Activated CD4-positive, alpha-beta memory T cell treated with anti-CD3 and anti-CD28 coated beads for 36 hours (primary cell): ENCODE measurements around the gene TSPAN33. TPM values are rescaled to one million over a fixed set of nuclear protein-coding genes. Genes with fewer than 3 reads are reported as not detected.
"Not testable (repeated sequence)": the region's sequence is repeated elsewhere in the genome, so short reads cannot be mapped to it uniquely, and the experiment has no call there.

ENCODE experiments used
- CTCF ChIA-PET: fragments of 350-600 bp; sonication (Branson Sonifier 250); formaldehyde crosslinking; loops from one replicate; lab custom pipeline; 2021; ENCODE audit warnings: antibody characterized with exemption, inconsistent platforms; lab: Charles Lee
- POLR2A ChIA-PET: fragments of 350-600 bp; sonication (Branson Sonifier 250); formaldehyde crosslinking; loops from one replicate; lab custom pipeline; 2021; ENCODE audit warnings: antibody characterized with exemption; lab: Charles Lee
- DNase-seq: peaks from one replicate; pipeline ENCODE4 v3.0.0-alpha.2; 2020
- H3K27ac Mint-ChIP-seq: one replicate; pipeline ENCODE4 v1.8.0; 2021; ENCODE audit warnings: mixed read lengths
- H3K27me3 Mint-ChIP-seq: one replicate; pipeline ENCODE4 v1.8.0; 2021; ENCODE audit warnings: mixed read lengths
- H3K36me3 Mint-ChIP-seq: one replicate; pipeline ENCODE4 v1.8.0; 2021; ENCODE audit warnings: mixed read lengths
- H3K4me1 Mint-ChIP-seq: one replicate; pipeline ENCODE4 v1.8.0; 2021; ENCODE audit warnings: low read depth, mixed read lengths
- H3K4me3 Mint-ChIP-seq: one replicate; pipeline ENCODE4 v1.8.0; 2021; ENCODE audit warnings: mild to moderate bottlenecking, mixed read lengths
- H3K9me3 Mint-ChIP-seq: one replicate; pipeline ENCODE4 v1.8.0; 2021; ENCODE audit warnings: mixed read lengths
- intact Hi-C: fragments of 100-400 bp; cut with micrococcal nuclease; formaldehyde crosslinking; loops from one replicate; pipeline ENCODE4 v1.15.1; 2023
- total RNA-seq, 2 experiments: library from RNA; stranded (reverse); gene quantifications; one replicate each; pipeline ENCODE4 v1.2.3, GENCODE V29; 2021

The TSPAN33 gene
- total RNA-seq, 2 experiments from 2014 or later = 3.3 to 4.1 TPM

DNA sequence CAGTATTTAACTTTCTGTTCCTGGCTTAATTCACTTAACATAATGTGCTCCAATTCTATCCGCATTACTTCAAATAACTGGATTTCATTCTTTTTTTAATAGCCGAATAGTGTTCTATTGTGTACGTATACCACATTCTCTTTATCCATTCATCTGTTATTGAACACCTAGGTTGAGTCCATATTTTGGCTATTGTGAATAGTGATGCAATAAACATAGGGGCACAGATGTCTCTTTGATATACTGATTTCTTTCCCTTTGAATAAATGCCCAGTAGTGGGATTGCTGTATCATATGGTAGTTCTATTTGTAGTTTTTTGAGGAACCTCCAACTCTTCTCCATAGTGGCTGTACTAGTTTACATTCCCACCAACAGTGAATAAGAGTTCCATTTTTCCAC, 25.5 kb upstream of the TSPAN33 start:
- no peak overlapping the region for H3K4me3 Mint-ChIP-seq
- H3K27me3 Mint-ChIP-seq = peaks cover 21% of the 10 kb centered on the region
- H3K27ac Mint-ChIP-seq = no peak overlapping the region
- peaks cover 22% of the 10 kb centered on the region for H3K9me3 Mint-ChIP-seq
- H3K36me3 Mint-ChIP-seq = peaks cover 10% of the 10 kb centered on the region
- POLR2A ChIA-PET = no interaction called here
- CTCF ChIA-PET = no interaction called here
- peaks cover 28% of the 10 kb centered on the region for H3K4me1 Mint-ChIP-seq
- DNase-seq = no peak
- intact Hi-C loops = no loop called here

DNA sequence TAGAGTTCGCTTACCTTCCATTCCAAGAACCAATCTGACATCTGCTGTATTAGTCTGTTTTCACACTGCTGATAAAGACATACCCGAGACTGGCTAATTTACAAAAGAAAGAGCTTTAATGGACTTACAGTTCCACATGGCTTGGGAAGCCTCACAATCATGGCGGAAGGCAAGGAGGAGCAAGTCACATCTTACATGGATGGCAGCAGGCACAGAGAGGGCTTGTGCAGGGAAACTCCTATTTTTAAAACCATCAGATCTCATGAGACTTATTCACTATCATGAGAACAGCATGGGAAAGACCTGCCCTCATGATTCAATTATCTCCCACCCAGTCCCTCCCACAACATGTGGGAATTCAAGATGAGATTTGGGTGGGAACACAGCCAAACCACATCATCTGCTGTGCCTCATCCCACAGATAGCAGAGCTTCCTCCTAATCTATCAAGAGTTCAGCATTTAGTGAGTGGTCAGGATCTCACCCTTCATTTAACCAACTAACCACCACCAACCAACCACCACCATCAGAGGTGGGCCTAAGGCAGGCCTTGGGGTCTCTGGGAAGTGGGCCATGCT, 22.9 kb upstream of the TSPAN33 start:
- peaks cover 22% of the 10 kb centered on the region for H3K9me3 Mint-ChIP-seq
- CTCF ChIA-PET = interaction anchor here (0.7 to 1.0 kb wide), 2 partner anchors 24 to 30 kb away, joined by 3 read pairs; no protein-coding TSS in a partner anchor
- peaks cover 28% of the 10 kb centered on the region for H3K4me1 Mint-ChIP-seq
- intact Hi-C loops = loop anchor here (2.0 kb wide), 2 partner anchors 49 to 159 kb away; no protein-coding TSS in a partner anchor
- H3K27ac Mint-ChIP-seq = peak overlapping the region; percentile 60
- H3K4me3 Mint-ChIP-seq, H3K36me3 Mint-ChIP-seq, DNase-seq: not testable (repeated sequence)
- H3K27me3 Mint-ChIP-seq = peaks cover 19% of the 10 kb centered on the region
- POLR2A ChIA-PET = interaction anchor here (0.6 to 1.2 kb wide), 2 partner anchors 67 to 316 kb away, joined by 3 read pairs; partner anchors contain the start of gene TNPO3

DNA sequence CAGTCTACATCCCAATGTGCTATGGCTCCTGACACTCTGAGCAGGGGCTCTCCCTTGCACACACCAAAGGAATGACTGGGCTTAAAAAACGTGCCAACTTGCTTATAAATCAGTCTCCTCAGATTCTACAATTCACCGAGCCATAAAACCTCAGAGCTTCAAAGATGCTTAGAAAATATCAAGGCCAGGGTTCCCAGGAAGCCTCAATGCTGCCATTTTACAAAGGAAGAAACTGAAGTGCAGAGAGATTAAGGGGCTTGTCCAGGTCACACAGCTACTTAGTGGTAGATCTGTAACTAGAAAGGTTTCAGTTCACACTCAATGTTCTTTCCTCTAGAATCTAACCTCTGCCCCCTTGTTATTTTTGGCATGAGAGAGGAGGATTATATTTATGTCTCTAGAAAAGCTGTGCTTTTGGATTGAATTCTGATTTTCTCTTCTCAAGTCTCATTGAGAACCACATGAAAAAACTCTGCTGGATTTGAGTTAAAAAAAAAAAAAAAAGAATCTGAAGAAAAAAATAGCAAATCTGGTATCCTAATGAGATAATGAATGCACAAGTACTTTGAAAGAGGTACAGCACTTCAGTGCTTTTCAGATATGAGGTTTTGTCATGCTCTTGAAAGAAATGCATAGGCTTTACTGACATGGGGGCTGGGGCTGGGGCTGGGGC, 22.3 kb upstream of the TSPAN33 start:
- H3K36me3 Mint-ChIP-seq = peaks cover 10% of the 10 kb centered on the region
- H3K27ac Mint-ChIP-seq = peak overlapping the region; percentile 72
- no peak overlapping the region for H3K4me3 Mint-ChIP-seq
- intact Hi-C loops = loop anchor here (2.0 kb wide), 2 partner anchors 49 to 159 kb away; no protein-coding TSS in a partner anchor
- H3K9me3 Mint-ChIP-seq = peaks cover 22% of the 10 kb centered on the region
- H3K27me3 Mint-ChIP-seq = peaks cover 19% of the 10 kb centered on the region
- H3K4me1 Mint-ChIP-seq = peaks cover 28% of the 10 kb centered on the region
- no peak for DNase-seq
- ChIA-PET CTCF (interaction anchor here (0.7 to 1.6 kb wide), 5 partner anchors 22 to 96 kb away, joined by 3 to 5 read pairs (median 4); no protein-coding TSS in a partner anchor), POLR2A (interaction anchor here (1.2 kb wide), 1 partner anchor 68 kb away, joined by 3 read pairs; the partner anchor contains the start of gene TNPO3)

DNA sequence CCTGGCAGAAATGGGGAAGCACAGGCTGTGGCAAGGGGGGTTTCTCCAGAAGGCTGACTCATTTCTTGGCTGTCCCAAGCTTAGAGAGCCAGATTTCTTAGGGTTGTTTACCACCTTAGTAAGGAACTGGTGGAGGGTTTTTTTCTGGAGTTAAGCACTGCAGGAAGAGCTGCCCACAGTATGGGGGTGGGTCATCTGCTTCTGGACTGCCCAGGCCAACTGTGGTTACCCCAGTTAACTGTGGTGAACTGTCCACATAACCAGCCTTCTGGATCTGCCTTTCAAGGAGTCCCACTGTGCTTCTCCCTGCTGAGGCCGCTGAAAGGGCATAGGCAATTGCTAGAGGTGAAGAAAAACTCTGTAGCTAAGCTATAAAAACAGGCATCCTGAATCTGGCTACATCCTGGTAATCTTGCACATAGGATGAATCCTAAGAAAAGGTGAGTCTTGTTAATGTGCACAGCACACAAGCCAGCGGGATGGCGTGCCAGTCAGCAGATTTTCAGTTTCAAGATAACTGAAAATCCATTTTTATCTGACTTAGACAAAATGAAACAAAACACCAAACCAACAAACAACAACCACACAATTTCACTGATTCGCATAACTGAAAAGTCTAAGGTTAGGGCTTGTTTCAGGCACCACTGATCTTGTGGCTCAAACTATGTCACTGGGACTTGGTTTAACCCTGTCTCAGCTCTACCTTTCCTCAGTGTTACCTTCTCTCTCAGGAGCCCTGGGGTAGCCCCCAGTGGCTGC, 21.6 kb upstream of the TSPAN33 start:
- intact Hi-C loops = loop anchor here (1.0 to 2.0 kb wide), 3 partner anchors 11 to 160 kb away; no protein-coding TSS in a partner anchor
- ChIA-PET POLR2A (interaction anchor here (1.2 kb wide), 1 partner anchor 69 kb away, joined by 3 read pairs; the partner anchor contains the start of gene TNPO3), CTCF (interaction anchor here (0.9 to 1.6 kb wide), 4 partner anchors 21 to 95 kb away, joined by 3 to 5 read pairs (median 4); no protein-coding TSS in a partner anchor)
- Mint-ChIP-seq H3K36me3 (peaks cover 10% of the 10 kb centered on the region), H3K27ac (peak overlapping the region; percentile 72), H3K9me3 (peaks cover 22% of the 10 kb centered on the region), H3K4me1 (peaks cover 28% of the 10 kb centered on the region), H3K4me3 (peak overlapping the region; percentile 21), H3K27me3 (peaks cover 16% of the 10 kb centered on the region)
- peak; percentile 72 for DNase-seq

DNA sequence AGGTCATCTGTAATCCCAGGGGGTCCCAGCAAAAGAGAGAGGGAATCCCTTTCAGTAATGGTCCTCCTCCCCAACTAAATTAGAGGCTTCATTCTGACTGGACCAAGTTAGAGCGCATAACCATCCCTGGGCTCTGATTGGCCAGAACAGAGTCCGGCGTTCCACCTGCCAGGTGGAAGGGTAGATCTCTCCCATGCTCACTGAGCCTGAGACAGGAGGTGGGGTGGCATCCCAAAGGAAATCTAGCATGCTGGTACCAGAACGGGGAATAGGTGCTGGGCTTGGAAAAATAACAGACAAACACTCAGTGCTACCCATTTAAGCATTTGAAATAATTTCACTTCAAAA, 21.0 kb upstream of the TSPAN33 start:
- no peak overlapping the region for H3K27ac Mint-ChIP-seq
- CTCF ChIA-PET = interaction anchor here (1.0 to 1.6 kb wide), 2 partner anchors 40 to 95 kb away, joined by 4 read pairs; no protein-coding TSS in a partner anchor
- peaks cover 22% of the 10 kb centered on the region for H3K9me3 Mint-ChIP-seq
- POLR2A ChIA-PET = no interaction called here
- H3K27me3 Mint-ChIP-seq = peaks cover 16% of the 10 kb centered on the region
- H3K36me3 Mint-ChIP-seq = peaks cover 10% of the 10 kb centered on the region
- DNase-seq = no peak
- H3K4me1 Mint-ChIP-seq = peaks cover 28% of the 10 kb centered on the region
- H3K4me3 Mint-ChIP-seq = no peak overlapping the region
- intact Hi-C loops = loop anchor here (1.0 to 2.0 kb wide), 3 partner anchors 11 to 161 kb away; no protein-coding TSS in a partner anchor

DNA sequence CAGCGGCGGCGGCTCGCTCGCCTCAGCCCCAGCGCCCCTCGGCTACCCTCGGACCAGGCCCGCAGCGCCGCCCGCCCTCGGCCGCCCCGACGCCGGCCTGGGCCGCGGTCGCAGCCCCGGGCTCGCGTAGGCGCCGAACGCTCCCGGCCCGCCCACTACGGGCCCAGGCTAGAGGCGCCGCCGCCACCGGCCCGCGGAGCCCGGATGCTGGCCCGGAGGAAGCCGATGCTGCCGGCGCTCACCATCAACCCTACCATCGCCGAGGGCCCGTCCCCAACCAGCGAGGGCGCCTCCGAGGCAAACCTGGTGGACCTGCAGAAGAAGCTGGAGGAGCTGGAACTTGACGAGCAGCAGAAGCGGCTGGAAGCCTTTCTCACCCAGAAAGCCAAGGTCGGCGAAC, 18.2 kb upstream of the TSPAN33 start:
- DNase-seq = no peak
- intact Hi-C loops = no loop called here
- Mint-ChIP-seq H3K4me1 (peaks cover 24% of the 10 kb centered on the region), H3K27ac (no peak overlapping the region), H3K36me3 (peaks cover 2% of the 10 kb centered on the region), H3K27me3 (peaks cover 6% of the 10 kb centered on the region), H3K9me3 (peaks cover 8% of the 10 kb centered on the region), H3K4me3 (no peak overlapping the region)
- ChIA-PET POLR2A (no interaction called here), CTCF (no interaction called here)

DNA sequence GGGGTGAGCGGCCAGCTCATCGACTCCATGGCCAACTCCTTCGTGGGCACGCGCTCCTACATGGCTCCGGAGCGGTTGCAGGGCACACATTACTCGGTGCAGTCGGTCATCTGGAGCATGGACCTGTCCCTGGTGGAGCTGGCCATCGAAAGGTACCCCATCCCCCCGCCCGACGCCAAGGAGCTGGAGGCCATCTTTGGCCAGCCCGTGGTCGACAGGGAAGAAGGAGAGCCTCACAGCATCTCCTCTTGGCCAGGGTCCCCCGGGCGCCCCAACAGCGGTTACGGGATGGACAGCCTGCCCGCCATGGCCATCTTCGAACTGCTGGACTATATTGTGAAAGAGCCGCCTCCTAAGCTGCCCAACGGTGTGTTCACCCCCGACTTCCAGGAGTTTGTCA, 17.4 kb upstream of the TSPAN33 start:
- intact Hi-C loops = no loop called here
- no peak overlapping the region for H3K27ac Mint-ChIP-seq
- CTCF ChIA-PET = no interaction called here

DNA sequence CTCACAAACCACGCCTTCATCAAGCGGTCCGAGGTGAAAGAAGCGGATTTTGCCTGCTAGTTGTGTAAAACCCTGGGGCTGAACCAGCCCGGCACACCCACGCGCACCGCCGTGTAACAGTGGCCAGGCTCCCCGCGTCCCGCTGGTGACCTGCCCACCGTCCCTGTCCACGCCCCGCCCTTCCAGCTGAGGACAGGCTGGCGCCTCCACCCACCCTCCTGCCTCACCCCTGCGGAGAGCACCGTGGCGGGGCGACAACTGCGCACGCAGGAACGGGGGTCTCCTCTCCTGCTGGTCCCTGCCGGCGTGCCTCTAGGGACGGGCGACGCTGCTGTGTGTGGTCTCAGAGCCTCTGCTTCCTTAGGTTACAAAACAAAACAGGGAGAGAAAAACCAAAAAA, 16.9 kb upstream of the TSPAN33 start:
- Mint-ChIP-seq H3K4me1 (peaks cover 11% of the 10 kb centered on the region), H3K36me3 (no peaks in the 10 kb centered on the region), H3K4me3 (no peak overlapping the region), H3K27me3 (peaks cover 4% of the 10 kb centered on the region), H3K9me3 (no peaks in the 10 kb centered on the region), H3K27ac (no peak overlapping the region)
- ChIA-PET POLR2A (no interaction called here), CTCF (no interaction called here)
- intact Hi-C loops = no loop called here
- no peak for DNase-seq

More for the DNA sequence above, 17.4 kb upstream of the TSPAN33 start:
- peaks cover 4% of the 10 kb centered on the region for H3K27me3 Mint-ChIP-seq
- H3K4me3 Mint-ChIP-seq = no peak overlapping the region
- H3K36me3 Mint-ChIP-seq = no peaks in the 10 kb centered on the region
- no peak for DNase-seq
- H3K9me3 Mint-ChIP-seq = no peaks in the 10 kb centered on the region
- POLR2A ChIA-PET = no interaction called here
- H3K4me1 Mint-ChIP-seq = peaks cover 16% of the 10 kb centered on the region

DNA sequence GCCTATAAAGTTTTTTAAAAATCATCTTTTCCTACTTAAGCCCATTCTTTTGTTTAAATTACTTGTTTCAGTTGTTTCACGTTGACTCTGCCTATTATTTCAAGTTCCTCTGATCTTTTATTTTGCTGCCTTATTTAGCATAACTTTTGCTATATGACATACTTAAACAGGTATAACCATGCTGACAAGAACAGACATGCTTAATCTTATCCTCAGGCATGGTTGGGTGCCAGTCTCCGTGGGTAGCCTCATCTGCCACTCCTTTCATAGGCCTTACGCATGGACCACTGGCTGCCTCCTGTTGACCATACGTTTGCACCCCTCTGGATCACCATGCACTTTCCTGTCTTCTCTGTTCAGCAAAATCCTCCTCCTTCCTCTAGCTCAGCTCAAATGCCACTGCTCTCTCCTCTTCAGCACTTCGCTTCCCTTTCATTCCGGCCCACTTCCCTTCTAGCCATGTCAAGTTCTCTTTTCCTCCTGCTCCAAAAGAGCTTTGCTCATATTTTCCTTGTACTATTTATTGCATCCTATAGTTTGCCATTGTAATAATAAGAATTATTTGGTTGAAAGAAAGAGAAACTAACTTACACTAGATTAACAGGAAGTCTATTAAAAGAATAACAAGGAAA, 10.0 kb upstream of the TSPAN33 start:
- H3K9me3 Mint-ChIP-seq = no peaks in the 10 kb centered on the region
- no peak overlapping the region for H3K27ac Mint-ChIP-seq
- intact Hi-C loops = loop anchor here (1.0 kb wide), 1 partner anchor 11 kb away; no protein-coding TSS in a partner anchor
- H3K4me1 Mint-ChIP-seq = peaks cover 23% of the 10 kb centered on the region
- no peak for DNase-seq
- H3K36me3 Mint-ChIP-seq = no peaks in the 10 kb centered on the region
- H3K4me3 Mint-ChIP-seq = no peak overlapping the region
- ChIA-PET CTCF (interaction anchor here (1.0 kb wide), 1 partner anchor 29 kb away, joined by 3 read pairs; no protein-coding TSS in a partner anchor), POLR2A (no interaction called here)
- H3K27me3 Mint-ChIP-seq = no peaks in the 10 kb centered on the region

DNA sequence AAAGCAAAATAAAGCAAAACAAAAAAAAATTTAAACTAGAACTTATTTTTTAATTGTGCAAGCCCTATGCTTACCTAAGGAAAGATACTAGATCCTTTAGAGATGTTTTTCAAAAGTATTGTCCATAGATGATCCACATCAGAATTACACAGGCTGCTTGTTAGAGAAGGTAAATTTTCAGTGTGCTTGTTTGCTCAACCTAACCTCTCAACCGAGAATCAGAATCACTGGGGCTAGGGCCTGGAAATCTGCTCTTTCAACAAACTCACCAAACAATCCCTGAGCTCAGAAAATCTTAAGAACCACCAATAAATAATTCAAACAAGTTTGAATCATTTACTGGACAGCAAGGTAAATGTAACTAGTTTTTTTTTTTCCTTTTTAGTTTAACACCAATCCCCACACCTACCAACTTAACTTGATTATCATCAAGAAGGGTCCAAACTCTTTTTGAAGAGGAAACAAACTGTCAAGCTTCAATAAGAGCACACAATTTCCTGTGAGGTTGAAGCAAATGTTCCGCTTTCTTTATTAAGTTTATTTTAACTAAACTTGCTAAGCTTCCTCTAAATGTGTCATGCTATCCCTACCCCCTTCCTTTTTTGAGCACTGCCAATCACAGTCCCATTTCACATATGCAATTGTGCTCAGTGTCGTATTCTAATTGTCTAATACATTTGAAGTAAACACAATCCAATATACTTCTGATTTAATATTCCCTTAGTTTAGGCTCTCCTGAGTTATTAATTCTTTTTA, 7.4 kb upstream of the TSPAN33 start:
- intact Hi-C loops = no loop called here
- CTCF ChIA-PET = interaction anchor here (0.7 to 2.0 kb wide), 5 partner anchors 14 to 81 kb away, joined by 3 to 10 read pairs (median 4); no protein-coding TSS in a partner anchor
- H3K9me3 Mint-ChIP-seq = no peaks in the 10 kb centered on the region
- peak overlapping the region; percentile 82 for H3K27ac Mint-ChIP-seq
- POLR2A ChIA-PET = interaction anchor here (0.6 kb wide), 2 partner anchors 61 to 197 kb away, joined by 3 to 4 read pairs; no protein-coding TSS in a partner anchor
- H3K36me3 Mint-ChIP-seq = no peaks in the 10 kb centered on the region
- H3K4me3 Mint-ChIP-seq = no peak overlapping the region
- H3K27me3 Mint-ChIP-seq = no peaks in the 10 kb centered on the region
- DNase-seq = no peak
- peaks cover 23% of the 10 kb centered on the region for H3K4me1 Mint-ChIP-seq

DNA sequence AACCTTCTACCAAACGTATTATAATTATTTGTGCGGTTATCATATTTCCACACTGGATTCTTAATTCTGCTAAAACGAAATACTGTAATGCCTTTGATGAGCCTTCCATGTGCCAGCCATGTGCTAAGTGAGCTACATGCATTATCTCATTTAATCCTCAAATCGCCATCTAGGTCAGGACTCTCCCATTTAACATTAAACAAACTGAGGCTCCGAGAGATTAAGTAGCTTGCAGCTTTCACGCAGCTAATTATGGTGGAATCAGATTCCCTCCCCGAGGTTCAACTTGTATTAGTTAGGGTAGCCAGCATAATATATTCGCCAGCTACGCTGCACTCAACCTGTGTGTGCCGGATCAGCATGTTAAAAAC, 798 bp upstream of the TSPAN33 start:
- intact Hi-C loops = no loop called here
- POLR2A ChIA-PET = no interaction called here

More for the DNA sequence above, 798 bp upstream of the TSPAN33 start:
- DNase-seq = no peak
- H3K4me1 Mint-ChIP-seq = peaks cover 11% of the 10 kb centered on the region
- peaks cover 26% of the 10 kb centered on the region for H3K27me3 Mint-ChIP-seq
- H3K36me3 Mint-ChIP-seq = no peaks in the 10 kb centered on the region
- no peaks in the 10 kb centered on the region for H3K9me3 Mint-ChIP-seq
- H3K27ac Mint-ChIP-seq = no peak overlapping the region
- CTCF ChIA-PET = interaction anchor here (0.6 to 1.9 kb wide), 5 partner anchors 20 to 839 kb away, joined by 3 to 16 read pairs (median 3); no protein-coding TSS in a partner anchor
- H3K4me3 Mint-ChIP-seq = peak overlapping the region; percentile 87
